Measurements from ENCODE around the gene UBE2D3.
"Not testable (repeated sequence)": the region's sequence is repeated elsewhere in the genome, so short reads cannot be mapped to it uniquely, and the experiment has no call there.

UBE2D3 gene

GRCh38 chr4:102826890-102827673 lies at the start of gene UBE2D3:
UBE2D3 (minus strand) TSS chr4:102827551; CDS start chr4:102826508, 1,043 bp downstream.
- in situ Hi-C loops (cut with HindIII; ENCODE audit: low sequenced_read_pairs): no loop called here

GRCh38 chr4:102871772-102872171 lies 44.4 kb upstream of the UBE2D3 start:
- in situ Hi-C loops (cut with HindIII; ENCODE audit: low sequenced_read_pairs): no loop called here

GRCh38 chr4:102869569-102870197 lies 42.3 kb upstream of the UBE2D3 start:
- in situ Hi-C loops (cut with HindIII; ENCODE audit: low sequenced_read_pairs): no loop called here

GRCh38 chr4:102868781-102869568 lies 41.6 kb upstream of the UBE2D3 start, which contains the start of gene CISD2:
CISD2 (plus strand) TSS chr4:102868992; CDS start chr4:102869085, 93 bp downstream.
- in situ Hi-C loops (cut with HindIII; ENCODE audit: low sequenced_read_pairs): no loop called here

GRCh38 chr4:102868153-102868780 lies 40.9 kb upstream of the UBE2D3 start:
- in situ Hi-C loops (cut with HindIII; ENCODE audit: low sequenced_read_pairs): no loop called here

GRCh38 chr4:102867278-102868152 lies 40.2 kb upstream of the UBE2D3 start:
- in situ Hi-C loops (cut with HindIII; ENCODE audit: low sequenced_read_pairs): no loop called here

- in situ Hi-C loops (cut with HindIII; ENCODE audit: low sequenced_read_pairs): not testable (repeated sequence)
Observed at GRCh38 chr4:102865327-102865726, 38.0 kb upstream of the UBE2D3 start.

GRCh38 chr4:102862747-102863146 lies 35.4 kb upstream of the UBE2D3 start:
- in situ Hi-C loops (cut with HindIII; ENCODE audit: low sequenced_read_pairs): no loop called here

GRCh38 chr4:102862016-102862415 lies 34.7 kb upstream of the UBE2D3 start:
- in situ Hi-C loops (cut with HindIII; ENCODE audit: low sequenced_read_pairs): no loop called here

GRCh38 chr4:102860611-102861324 lies 33.4 kb upstream of the UBE2D3 start:
- in situ Hi-C loops (cut with HindIII; ENCODE audit: low sequenced_read_pairs): no loop called here

GRCh38 chr4:102858828-102859464 lies 31.6 kb upstream of the UBE2D3 start:
- in situ Hi-C loops (cut with HindIII; ENCODE audit: low sequenced_read_pairs): no loop called here

GRCh38 chr4:102850370-102850769 lies 23.0 kb upstream of the UBE2D3 start:
- in situ Hi-C loops (cut with HindIII; ENCODE audit: low sequenced_read_pairs): no loop called here

- in situ Hi-C loops (cut with HindIII; ENCODE audit: low sequenced_read_pairs): no loop called here
Observed at GRCh38 chr4:102849579-102850104, 22.3 kb upstream of the UBE2D3 start.

- in situ Hi-C loops (cut with HindIII; ENCODE audit: low sequenced_read_pairs): no loop called here
Observed at GRCh38 chr4:102847687-102848086, 20.3 kb upstream of the UBE2D3 start.

GRCh38 chr4:102843938-102844337 lies 16.6 kb upstream of the UBE2D3 start:
- in situ Hi-C loops (cut with HindIII; ENCODE audit: low sequenced_read_pairs): no loop called here

- in situ Hi-C loops (cut with HindIII; ENCODE audit: low sequenced_read_pairs): no loop called here
Observed at GRCh38 chr4:102843273-102843672, 15.9 kb upstream of the UBE2D3 start.

- in situ Hi-C loops (cut with HindIII; ENCODE audit: low sequenced_read_pairs): no loop called here
Observed at GRCh38 chr4:102842367-102842766, 15.0 kb upstream of the UBE2D3 start.

- in situ Hi-C loops (cut with HindIII; ENCODE audit: low sequenced_read_pairs): loop anchor here (10.0 kb wide), 1 partner anchor 402 kb away; no protein-coding TSS in a partner anchor
Observed at GRCh38 chr4:102836596-102836995, 9.2 kb upstream of the UBE2D3 start.

All from endothelial cell of hepatic sinusoid (primary cell).